Retinal pigment epithelial cell (primary cell): ENCODE results near the gene DBI.

Source experiments
- DNase-seq: peaks from one replicate; pipeline ENCODE4 v3.0.0-alpha.2; 2010; ENCODE audit warnings: low read depth
- H3K4me3 ChIP-seq: 2 replicates; pipeline ENCODE4 v1.5.1; 2011; ENCODE audit warnings: mild to moderate bottlenecking, low read length, control low read depth, moderate library complexity
- TF ChIP-seq, protein P1 (sequence below): conservative IDR thresholded peaks from 2 replicates; pipeline ENCODE4 v1.5.1; 2011; ENCODE audit warnings: low read depth, low read length, control low read depth, inconsistent platforms

DBI gene

DNA sequence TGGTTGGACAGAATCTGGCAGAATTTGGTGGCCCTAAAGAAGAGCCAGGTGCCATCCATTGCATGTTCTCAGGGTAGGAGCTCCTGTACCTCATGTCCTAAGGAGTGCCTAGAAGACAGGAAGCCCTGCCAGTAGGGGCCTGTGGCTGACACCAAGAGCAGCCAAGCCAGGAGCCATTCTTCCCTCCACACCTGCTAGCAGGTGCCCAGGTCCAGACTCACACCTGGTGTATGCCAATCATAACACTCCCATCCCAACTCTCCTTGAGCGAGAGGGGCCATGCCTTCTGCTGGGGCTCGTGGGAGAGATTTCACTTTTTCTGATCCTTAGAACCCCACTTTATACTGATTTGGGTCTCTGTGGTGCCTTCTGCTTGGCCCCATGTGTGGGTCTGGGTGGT is 38.4 kb downstream of the DBI start:
- no peak overlapping the region for H3K4me3 ChIP-seq
- TF ChIP-seq, protein P1, sequence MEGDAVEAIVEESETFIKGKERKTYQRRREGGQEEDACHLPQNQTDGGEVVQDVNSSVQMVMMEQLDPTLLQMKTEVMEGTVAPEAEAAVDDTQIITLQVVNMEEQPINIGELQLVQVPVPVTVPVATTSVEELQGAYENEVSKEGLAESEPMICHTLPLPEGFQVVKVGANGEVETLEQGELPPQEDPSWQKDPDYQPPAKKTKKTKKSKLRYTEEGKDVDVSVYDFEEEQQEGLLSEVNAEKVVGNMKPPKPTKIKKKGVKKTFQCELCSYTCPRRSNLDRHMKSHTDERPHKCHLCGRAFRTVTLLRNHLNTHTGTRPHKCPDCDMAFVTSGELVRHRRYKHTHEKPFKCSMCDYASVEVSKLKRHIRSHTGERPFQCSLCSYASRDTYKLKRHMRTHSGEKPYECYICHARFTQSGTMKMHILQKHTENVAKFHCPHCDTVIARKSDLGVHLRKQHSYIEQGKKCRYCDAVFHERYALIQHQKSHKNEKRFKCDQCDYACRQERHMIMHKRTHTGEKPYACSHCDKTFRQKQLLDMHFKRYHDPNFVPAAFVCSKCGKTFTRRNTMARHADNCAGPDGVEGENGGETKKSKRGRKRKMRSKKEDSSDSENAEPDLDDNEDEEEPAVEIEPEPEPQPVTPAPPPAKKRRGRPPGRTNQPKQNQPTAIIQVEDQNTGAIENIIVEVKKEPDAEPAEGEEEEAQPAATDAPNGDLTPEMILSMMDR = no peak
- DNase-seq = no peak

DNA sequence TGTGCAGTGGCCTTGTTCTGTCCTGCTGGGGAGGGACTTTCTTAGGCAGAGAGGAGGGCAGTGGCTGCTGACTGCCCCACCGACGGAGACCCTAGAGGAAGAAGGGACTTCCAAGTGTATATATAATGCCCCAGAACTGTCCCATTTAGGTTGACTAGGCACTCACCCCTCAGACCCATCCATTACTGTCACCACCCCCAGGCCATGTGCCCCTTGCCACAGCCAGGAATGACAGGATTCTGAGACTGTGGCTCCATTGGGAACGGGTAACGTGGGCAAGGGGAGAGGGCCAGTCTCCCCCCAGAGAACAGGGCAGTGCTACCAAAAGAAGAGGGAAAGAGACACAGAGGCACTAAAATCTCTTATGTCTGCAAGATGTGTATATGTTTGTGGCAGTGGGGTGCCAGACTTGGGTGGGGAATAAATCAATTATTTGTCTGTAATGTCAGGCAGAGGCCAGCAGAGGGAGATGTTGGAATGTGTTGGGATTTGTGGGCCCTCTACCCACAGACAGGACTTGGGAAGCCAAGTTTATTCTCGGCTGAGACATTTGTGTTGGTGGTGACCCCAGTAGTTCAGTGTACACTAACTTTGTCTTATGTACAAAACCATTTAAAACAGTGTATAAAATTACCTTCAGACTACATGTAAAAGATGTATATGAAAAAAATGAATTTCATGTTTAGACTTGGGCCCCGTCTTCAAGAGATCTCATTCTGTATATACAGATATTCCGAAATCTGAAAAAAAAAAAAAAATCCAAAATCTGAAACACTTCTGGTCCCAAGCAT is 40.8 kb downstream of the DBI start:
- DNase-seq = no peak
- TF ChIP-seq, protein P1 = peak; percentile 80

DNA sequence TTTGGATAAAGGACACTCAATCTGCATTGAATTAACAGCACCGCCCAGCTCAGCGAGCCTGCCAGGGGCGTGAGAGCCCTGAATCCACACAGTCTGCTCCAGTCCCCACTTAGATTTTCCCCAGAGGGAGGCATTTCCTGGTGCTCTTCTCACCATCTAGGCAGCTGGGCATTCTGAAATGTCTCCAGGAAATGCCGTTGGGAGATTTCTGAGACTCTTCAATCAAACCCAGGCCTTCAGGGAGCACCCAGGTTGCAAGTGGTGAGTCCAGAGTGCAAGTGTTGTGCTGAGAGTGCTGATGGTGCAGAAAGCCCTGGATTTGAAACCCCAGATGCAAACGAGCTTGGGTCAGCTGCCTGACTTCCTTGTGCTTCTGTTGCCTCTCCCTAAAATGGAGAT is 41.4 kb downstream of the DBI start:
- TF ChIP-seq, protein P1 = no peak
- H3K4me3 ChIP-seq = no peak overlapping the region
- DNase-seq = no peak

More for the DNA sequence above, 40.8 kb downstream of the DBI start:
- H3K4me3 ChIP-seq = no peak overlapping the region

DNA sequence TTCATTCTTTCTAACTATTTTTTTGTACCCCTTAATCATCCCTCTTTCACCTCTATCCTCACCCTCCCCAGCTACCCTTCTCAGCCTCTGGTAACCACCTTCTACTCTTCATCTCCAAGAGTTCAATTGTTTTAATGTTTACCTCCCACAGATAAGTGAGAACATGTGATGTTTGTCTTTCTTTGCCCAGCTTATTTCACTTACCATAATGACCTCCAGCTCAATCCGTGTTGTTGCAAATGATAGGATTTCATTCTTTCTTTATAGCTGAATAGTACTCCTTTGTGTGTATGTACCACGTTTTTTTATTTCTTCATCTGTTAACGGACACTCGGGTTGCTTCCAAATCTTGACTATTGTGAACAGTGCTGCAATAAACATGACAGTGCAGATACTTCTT is 42.7 kb downstream of the DBI start:
- H3K4me3 ChIP-seq = no peak overlapping the region
- TF ChIP-seq, protein P1 = no peak
- DNase-seq = no peak

DNA sequence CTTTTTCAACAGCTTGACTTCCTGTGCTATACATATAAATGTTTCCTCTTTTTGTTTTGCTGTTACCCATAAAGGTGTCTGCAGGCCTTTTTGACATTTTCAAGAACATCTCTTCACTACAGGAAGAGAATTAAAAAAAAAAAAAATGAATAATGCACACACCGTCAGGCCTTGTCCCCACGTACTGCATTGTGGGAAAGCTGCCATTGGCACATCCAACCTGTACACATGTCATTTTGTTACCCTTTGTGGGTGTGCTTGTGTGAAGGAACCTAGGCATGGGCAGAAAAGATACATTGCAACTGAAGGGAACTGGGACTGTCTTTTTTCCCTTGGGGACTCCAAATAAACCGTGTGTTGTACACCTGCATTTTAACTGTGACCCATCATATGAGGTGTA is 48.1 kb downstream of the DBI start:
- DNase-seq = no peak
- TF ChIP-seq, protein P1 = no peak
- no peak overlapping the region for H3K4me3 ChIP-seq

DNA sequence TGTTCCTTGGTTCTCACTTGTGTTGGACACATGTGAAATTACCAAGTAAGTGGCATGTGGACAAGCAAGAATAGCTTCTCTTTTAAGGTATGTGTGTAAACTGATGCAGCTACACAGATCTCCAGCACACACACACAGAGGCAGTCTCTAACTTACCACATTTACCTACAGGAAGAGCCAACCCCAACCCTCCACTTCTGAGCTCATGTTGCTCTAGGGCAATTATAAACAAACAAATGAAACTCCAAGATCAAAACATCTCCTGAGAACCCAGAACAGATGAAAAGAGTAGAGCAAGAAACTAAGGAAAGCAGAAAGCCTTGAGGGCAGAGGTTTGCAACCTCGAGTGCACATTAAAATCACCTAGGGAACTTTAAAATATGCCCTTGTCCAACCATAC is 48.9 kb downstream of the DBI start:
- DNase-seq = no peak
- TF ChIP-seq, protein P1 = no peak
- no peak overlapping the region for H3K4me3 ChIP-seq

DNA sequence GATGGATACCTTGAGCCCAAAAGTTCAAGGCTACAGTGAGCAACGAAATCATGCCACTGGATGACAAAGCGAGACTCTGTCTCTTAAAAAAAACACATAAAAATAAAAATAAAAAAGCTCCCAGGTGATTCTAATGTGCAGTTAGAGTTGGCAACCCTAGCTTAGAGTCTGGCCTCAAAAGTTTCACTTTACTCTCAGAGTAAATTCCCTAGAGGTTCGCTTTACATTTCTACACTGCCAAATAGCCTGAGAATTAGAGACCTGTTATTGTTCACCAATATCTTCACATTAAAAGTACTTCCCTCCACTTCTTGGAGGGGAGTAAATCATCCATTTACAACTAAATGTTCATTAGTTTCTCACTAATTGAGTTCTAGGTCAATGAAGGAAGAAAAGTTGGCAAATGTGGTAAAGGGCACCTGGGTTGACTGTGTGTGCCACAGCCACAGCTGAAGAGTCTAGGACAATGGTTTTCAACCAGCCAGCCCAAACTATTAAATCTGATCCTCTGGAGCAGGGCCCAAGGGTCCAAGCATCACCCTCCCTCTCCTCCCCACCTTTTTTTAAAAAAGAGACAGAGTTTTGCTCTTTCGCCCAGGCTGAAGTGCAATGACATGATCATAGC is 49.6 kb downstream of the DBI start:
- TF ChIP-seq, protein P1 = no peak
- no peak overlapping the region for H3K4me3 ChIP-seq
- no peak for DNase-seq
